ENCODE results near the gene PHETA2. TPM values are rescaled to one million over a fixed set of nuclear protein-coding genes. Genes with fewer than 3 reads are reported as not detected.

The PHETA2 gene
- total RNA-seq, 1 experiment from 2014 or later: 2.6 TPM

DNA sequence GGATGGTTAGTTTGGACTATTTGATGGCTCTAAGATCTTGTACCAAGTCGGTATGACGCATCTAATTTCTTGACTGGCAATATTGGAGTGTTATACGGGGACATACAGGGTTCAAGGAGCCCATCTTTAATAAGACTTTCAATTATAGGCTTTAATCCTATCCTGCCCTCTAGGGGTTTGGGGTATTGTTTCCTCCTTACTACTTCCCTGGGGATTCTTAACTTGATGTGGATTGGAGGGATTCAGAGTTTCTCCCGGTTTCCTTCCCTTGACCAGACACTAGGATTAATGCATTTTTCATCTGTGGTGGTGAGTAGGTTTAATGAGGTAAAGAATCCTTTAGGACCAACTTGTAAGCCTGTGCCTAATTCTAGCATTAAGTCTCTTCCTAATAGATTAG is 37.8 kb downstream of the PHETA2 start:
- Histone ChIP-seq H2BK15ac (ENCODE audit: low read depth, low read length) (no peak overlapping the region), H3K14ac (ENCODE audit: insufficient read depth, low read length) (no peak overlapping the region), H4K5ac (ENCODE audit: insufficient read length, low read depth, low read length) (no peak overlapping the region), H2BK12ac (ENCODE audit: insufficient read length, low read depth, low read length) (no peak overlapping the region), H2BK20ac (ENCODE audit: low read depth, low read length, poor library complexity, severe bottlenecking) (no peak overlapping the region), H3K18ac (ENCODE audit: insufficient read length, low read depth, low read length) (no peak overlapping the region), H2AK5ac (ENCODE audit: insufficient read length, low read length) (no peak overlapping the region), H4K91ac (ENCODE audit: insufficient read length, low read depth, low read length) (no peak overlapping the region), H3K9ac (ENCODE audit: extremely low read depth, insufficient read length, low read length) (no peak overlapping the region), H4K8ac (replicated peaks; ENCODE audit: insufficient read length, low read depth, low read length) (no peak overlapping the region), H3K4me1 (ENCODE audit: insufficient read depth, low read length) (no peaks in the 10 kb centered on the region), H3K23me2 (ENCODE audit: insufficient read length, low read depth, low read length, poor library complexity, severe bottlenecking) (no peaks in the 10 kb centered on the region), H3K79me1 (ENCODE audit: insufficient read depth, low read depth, low read length, poor library complexity, severe bottlenecking) (no peaks in the 10 kb centered on the region), H3T11ph (ENCODE audit: low read length) (no peak overlapping the region), H2BK120ac (ENCODE audit: low read depth, low read length, poor library complexity, severe bottlenecking) (no peak overlapping the region), H4K20me1 (ENCODE audit: control insufficient read depth, insufficient read depth, insufficient read length) (no peaks in the 10 kb centered on the region), H3K4ac (ENCODE audit: low read depth, low read length) (no peak overlapping the region), H3K27ac (ENCODE audit: insufficient read length, low read depth, low read length) (no peak overlapping the region), H2BK5ac (ENCODE audit: insufficient read length, low read length) (no peak overlapping the region), H3K4me2 (ENCODE audit: insufficient read depth, insufficient read length, low read length) (no peak overlapping the region), H3K79me2 (ENCODE audit: insufficient read depth, low read length) (no peaks in the 10 kb centered on the region), H3K56ac (ENCODE audit: insufficient read length, low read depth, low read length) (no peak overlapping the region), H3K9me3 (ENCODE audit: control insufficient read depth, low read depth, low read length) (no peaks in the 10 kb centered on the region), H2AFZ (ENCODE audit: low read length) (no peak overlapping the region), H3K27me3 (ENCODE audit: insufficient read depth, low read length) (no peaks in the 10 kb centered on the region), H3K23ac (ENCODE audit: insufficient read length, low read depth, low read length) (no peak overlapping the region)
- TF ChIP-seq CTCF (conservative IDR thresholded peaks at IDR 0.05): peak; percentile 50
- peaks cover 35% of the 10 kb centered on the region for H3K27me3 Mint-ChIP-seq (ENCODE audit: low read depth)
- H3K36me3 Mint-ChIP-seq (ENCODE audit: insufficient read depth in 1 of 3, low read depth in 3 of 3): peaks cover 0 to 13% (median 10%) of the 10 kb centered on the region in 3 experiments; a peak in 5 of 7 replicates
- DNase-seq: no peak
- peaks cover 7 to 10% of the 10 kb centered on the region in 2 experiments for H3K4me1 Mint-ChIP-seq
- no peak overlapping the region for H3K27ac Mint-ChIP-seq
- WGBS (ENCODE audit: extremely low coverage, insufficient read length, low lambda C conversion rate): no CpG with 5 or more reads among the region's 4 CpGs
- H3K4me3 Mint-ChIP-seq: no peak overlapping the region
- peaks cover 17 to 23% of the 10 kb centered on the region in 2 experiments for H3K9me3 Mint-ChIP-seq

Measured in H9 (cell line).